B cell (primary cell): Measurements from ENCODE around the gene ELMO1.

Experiments
- EZH2 ChIP-seq: IDR thresholded peaks from 2 replicates; pipeline ENCODE4 v1.6.1; 2012; ENCODE audit warnings: borderline replicate concordance, low read depth, mild to moderate bottlenecking, moderate library complexity, low read length; ENCODE audit not compliant: insufficient read depth, poor library complexity, severe bottlenecking
- TF ChIP-seq, protein P1 (sequence below): fragments of 200-600 bp; IDR thresholded peaks from one replicate; pipeline ENCODE4 v1.8.0; 2022; ENCODE audit warnings: antibody characterized with exemption, mild to moderate bottlenecking

DNA sequence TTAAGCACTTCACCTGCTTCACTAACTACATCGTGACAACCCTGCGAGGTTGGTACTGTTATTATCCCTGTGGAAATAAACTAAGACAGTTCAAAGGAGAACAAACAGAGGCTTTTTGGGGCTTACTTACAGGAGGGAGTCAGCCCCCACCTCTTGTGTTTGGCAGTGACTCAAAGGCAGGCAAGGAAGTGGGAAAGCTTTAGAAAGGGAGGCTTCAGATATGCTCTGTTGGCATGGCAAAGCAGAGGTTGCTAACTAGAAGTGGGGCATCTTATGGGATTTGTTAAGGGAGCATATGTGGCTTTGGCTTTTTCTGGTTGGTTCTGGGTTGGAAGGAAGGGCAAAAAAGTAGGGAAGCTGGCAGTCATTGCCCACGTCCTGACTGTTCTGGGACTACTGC, 639.6 kb downstream of the ELMO1 start:
- TF ChIP-seq, protein P1, sequence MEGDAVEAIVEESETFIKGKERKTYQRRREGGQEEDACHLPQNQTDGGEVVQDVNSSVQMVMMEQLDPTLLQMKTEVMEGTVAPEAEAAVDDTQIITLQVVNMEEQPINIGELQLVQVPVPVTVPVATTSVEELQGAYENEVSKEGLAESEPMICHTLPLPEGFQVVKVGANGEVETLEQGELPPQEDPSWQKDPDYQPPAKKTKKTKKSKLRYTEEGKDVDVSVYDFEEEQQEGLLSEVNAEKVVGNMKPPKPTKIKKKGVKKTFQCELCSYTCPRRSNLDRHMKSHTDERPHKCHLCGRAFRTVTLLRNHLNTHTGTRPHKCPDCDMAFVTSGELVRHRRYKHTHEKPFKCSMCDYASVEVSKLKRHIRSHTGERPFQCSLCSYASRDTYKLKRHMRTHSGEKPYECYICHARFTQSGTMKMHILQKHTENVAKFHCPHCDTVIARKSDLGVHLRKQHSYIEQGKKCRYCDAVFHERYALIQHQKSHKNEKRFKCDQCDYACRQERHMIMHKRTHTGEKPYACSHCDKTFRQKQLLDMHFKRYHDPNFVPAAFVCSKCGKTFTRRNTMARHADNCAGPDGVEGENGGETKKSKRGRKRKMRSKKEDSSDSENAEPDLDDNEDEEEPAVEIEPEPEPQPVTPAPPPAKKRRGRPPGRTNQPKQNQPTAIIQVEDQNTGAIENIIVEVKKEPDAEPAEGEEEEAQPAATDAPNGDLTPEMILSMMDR: no peak
- TF ChIP-seq EZH2: no peak
